Measurements from ENCODE around the gene PNLIPRP3. TPM values are rescaled to one million over a fixed set of nuclear protein-coding genes. Genes with fewer than 3 reads are reported as not detected.

PNLIPRP3 gene
- total and polyA plus RNA-seq, 12 donors, result not detected

GRCh38 chr10:116395223-116395985 is 32.2 kb upstream of the PNLIPRP3 start:
- no peak overlapping the region for H3K4me3 ChIP-seq
- TF ChIP-seq CTCF (IDR thresholded peaks at IDR 0.05), result no peak
- H3K27ac ChIP-seq, result no peak overlapping the region
- WGBS, 2 donors, result 66 to 72% methylated on average over 13 of the region's 13 CpGs
- no peaks in the 10 kb centered on the region for H3K36me3 ChIP-seq
- no peaks in the 10 kb centered on the region for H3K4me1 ChIP-seq
- intact Hi-C loops (cut with DNase I), result loop anchor here in 1 of 10 donors (10.0 kb wide), 1 partner anchor 601 kb away; no protein-coding TSS in a partner anchor
- H3K27me3 ChIP-seq, result peaks cover 0 to 5% (median 0%) of the 10 kb centered on the region in 7 donors
- no peaks in the 10 kb centered on the region for H3K9me3 ChIP-seq
- ATAC-seq (no peak), DNase-seq (no peak)

- no peaks in the 10 kb centered on the region for H3K4me1 ChIP-seq
- H3K36me3 ChIP-seq, result no peaks in the 10 kb centered on the region
- H3K27ac ChIP-seq, result no peak overlapping the region
- H3K27me3 ChIP-seq, result peaks cover 0 to 10% (median 0%) of the 10 kb centered on the region in 7 donors
- TF ChIP-seq CTCF (IDR thresholded peaks at IDR 0.05), result no peak
- H3K9me3 ChIP-seq, result no peaks in the 10 kb centered on the region
- intact Hi-C loops (cut with DNase I), result loop anchor here in 1 of 10 donors (10.0 kb wide), 1 partner anchor 603 kb away; no protein-coding TSS in a partner anchor
- DNase-seq, result no peak
- no peak overlapping the region for H3K4me3 ChIP-seq
- no peak for ATAC-seq
- 55 to 64% methylated on average over 5 of the region's 5 CpGs for WGBS, 2 donors
Measured at GRCh38 chr10:116398224-116398623, 29.4 kb upstream of the PNLIPRP3 start.

- 87 to 92% methylated on average over 3 of the region's 3 CpGs for WGBS, 2 donors
- no peaks in the 10 kb centered on the region for H3K36me3 ChIP-seq
- DNase-seq, result no peak
- no peaks in the 10 kb centered on the region for H3K4me1 ChIP-seq
- no peak for ATAC-seq
- peaks cover 0 to 10% (median 0%) of the 10 kb centered on the region in 7 donors for H3K27me3 ChIP-seq
- intact Hi-C loops (cut with DNase I), result no loop called here
- no peak for TF ChIP-seq CTCF (IDR thresholded peaks at IDR 0.05)
- H3K27ac ChIP-seq, result no peak overlapping the region
- H3K9me3 ChIP-seq, result no peaks in the 10 kb centered on the region
- H3K4me3 ChIP-seq, result no peak overlapping the region
Measured at GRCh38 chr10:116402858-116403257, 24.8 kb upstream of the PNLIPRP3 start.

- Histone ChIP-seq H3K4me1 (no peaks in the 10 kb centered on the region), H3K4me3 (no peak overlapping the region), H3K27ac (no peak overlapping the region), H3K9me3 (no peaks in the 10 kb centered on the region), H3K27me3 (peaks cover 0 to 10% (median 0%) of the 10 kb centered on the region in 7 donors), H3K36me3 (no peaks in the 10 kb centered on the region)
- no peak for DNase-seq
- no peak for ATAC-seq
- 51 to 56% methylated on average over 6 of the region's 6 CpGs for WGBS, 2 donors
- intact Hi-C loops (cut with DNase I), result no loop called here
- no peak for TF ChIP-seq CTCF (IDR thresholded peaks at IDR 0.05)
Measured at GRCh38 chr10:116403740-116404250, 23.9 kb upstream of the PNLIPRP3 start.

Data from heart right ventricle (tissue), 16 donors.